Activated T-cell treated with anti-CD3 and anti-CD28 coated beads for 1 hour (primary cell): ENCODE measurements around the gene FUBP3.
A peak's percentile ranks its signal among the peaks of the same experiment; 100 is the strongest.

Experiments used
- DNase-seq: peaks from one replicate; pipeline ENCODE4 v3.0.0-alpha.2; 2020; ENCODE audit warnings: low read depth

The FUBP3 gene, protein sequence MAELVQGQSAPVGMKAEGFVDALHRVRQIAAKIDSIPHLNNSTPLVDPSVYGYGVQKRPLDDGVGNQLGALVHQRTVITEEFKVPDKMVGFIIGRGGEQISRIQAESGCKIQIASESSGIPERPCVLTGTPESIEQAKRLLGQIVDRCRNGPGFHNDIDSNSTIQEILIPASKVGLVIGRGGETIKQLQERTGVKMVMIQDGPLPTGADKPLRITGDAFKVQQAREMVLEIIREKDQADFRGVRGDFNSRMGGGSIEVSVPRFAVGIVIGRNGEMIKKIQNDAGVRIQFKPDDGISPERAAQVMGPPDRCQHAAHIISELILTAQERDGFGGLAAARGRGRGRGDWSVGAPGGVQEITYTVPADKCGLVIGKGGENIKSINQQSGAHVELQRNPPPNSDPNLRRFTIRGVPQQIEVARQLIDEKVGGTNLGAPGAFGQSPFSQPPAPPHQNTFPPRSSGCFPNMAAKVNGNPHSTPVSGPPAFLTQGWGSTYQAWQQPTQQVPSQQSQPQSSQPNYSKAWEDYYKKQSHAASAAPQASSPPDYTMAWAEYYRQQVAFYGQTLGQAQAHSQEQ

GRCh38 chr9:130578865-130579737 is at the start of gene FUBP3:
Gene FUBP3, plus strand, starts transcription at chr9:130579577. Its CDS starts 104 bp downstream, at chr9:130579681.
- peak; percentile 81 for DNase-seq

DNA sequence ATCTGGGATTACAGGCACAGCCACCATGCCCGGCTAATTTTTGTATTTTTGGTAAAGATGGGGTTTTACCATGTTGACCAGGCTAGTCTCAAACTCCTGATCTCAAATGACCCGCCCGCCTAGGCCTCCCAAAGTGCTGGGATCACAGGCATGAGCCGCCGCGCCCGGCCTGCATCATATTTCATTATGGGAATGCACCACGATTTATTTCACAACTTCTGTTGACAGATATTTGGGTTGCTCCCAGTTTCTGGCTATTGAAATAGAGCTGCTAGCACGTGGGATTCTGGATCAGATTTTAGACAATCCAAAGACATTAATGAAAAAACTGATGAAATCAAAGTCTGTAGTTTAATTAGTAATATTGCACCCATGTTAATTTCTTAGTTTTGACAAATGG is 48.4 kb upstream of the FUBP3 start:
- DNase-seq: no peak

DNA sequence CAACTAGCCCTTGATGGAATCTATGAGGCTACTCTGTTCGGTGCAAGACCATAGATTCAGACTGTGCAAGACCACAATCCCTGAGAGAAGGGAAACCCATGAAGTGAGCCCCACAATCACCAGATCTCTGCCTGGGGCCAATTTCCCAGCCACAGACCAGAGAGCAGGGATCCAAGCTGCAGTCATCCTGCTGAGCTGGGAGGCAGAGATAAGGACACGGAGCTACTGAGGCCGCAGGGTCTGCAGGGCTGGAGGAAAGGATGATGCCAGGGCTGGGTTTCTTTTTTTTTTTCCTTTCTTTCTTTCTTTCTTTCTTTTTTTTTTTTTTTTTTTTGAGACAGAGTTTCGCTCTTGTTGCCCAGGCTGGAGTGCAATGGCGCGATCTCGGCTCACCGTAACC is 47.7 kb upstream of the FUBP3 start:
- no peak for DNase-seq

- DNase-seq: no peak
Measured at GRCh38 chr9:130532426-130533080, 46.8 kb upstream of the FUBP3 start.

- DNase-seq: no peak
Measured at GRCh38 chr9:130535818-130536521, 43.4 kb upstream of the FUBP3 start.

DNA sequence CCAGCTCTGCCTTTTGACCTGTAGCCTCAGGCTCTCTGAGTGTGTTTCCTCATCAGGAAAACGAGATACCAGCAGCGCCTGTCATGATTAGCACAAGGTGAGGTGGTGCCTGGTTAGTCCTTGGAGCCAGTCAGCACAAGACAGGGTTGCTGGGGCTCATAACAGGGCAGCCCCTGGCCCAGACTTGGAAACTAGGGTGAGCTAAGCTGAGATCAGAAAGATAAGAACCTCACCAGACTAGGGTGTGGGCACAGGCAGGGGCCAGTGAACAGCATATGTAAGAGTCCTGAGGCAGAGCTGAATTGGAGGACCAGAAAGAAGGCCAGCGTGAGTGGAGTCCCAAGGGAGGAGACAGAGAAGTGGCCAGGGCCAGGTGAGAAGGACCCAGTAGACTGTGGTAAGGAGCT is 42.7 kb upstream of the FUBP3 start:
- DNase-seq: no peak

DNA sequence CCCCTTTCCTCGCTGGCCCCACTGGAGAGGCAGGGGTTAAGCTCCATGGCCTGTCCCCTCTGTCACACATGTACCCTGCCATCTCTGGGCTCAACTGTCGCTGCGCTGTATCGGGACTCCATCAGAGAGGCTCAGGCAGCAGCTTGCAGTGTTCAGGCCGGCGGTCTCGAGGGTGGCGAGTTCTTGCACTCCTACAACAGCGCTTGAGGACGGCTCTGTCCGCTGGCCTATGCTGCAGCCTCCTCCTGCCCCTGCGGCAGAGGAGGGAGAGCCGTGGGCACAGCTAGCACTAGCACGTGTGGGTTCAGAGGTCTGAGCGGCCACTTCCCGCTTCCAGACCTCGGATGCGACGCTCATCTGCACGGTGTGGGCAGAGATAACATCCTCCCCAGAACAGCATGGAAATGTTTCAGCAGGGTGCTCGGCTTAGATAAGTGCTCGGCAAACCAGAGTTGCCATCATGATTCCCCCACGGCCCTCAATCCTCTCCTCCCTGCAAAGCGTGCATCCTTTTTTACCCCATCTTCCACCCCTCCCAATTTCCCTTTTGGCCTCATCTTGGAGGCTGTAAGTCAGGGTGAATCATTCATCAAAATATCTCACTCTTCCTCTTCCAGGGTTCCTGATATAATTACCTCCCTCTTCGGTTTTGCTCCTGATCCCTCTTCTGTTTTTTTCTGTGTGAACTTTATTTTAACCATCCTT is 41.9 kb upstream of the FUBP3 start:
- no peak for DNase-seq

DNA sequence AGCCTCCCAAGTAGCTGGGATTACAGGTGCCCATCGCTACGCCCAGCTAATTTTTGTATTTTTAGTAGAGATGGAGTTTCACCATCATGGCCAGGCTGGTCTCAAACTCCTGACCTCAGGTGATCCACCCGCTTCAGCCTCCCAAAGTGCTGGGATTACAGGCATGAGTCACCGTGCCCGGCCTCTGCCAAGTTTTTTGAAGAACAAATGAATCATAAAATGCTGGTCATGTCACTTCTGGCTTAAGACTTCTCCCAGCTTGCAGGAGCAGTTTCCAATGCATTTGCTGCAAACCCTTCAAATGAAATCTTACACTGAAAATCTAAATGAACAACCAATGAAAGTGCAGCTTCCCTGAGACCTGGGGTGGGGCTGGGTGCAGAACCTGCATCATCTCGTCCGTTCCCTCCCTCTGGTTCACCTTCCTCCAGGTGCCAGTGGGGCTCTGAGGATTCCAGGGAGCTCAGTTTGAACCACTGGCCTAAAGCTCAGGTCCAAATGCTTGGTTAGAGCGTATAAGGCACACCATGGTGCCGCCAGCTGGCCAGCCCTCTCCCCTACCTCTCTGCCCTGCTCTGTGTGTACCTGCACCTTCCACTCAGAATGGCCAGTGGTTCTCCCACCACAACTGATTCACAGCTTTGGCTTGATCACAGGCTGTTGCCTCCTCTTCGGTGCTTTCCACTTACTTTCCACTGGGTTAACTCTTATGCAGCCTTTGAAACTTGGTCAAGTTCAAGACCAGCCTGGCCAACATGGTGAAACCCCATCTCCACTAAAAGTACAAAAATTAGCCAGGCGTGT is 39.8 kb upstream of the FUBP3 start:
- no peak for DNase-seq

DNA sequence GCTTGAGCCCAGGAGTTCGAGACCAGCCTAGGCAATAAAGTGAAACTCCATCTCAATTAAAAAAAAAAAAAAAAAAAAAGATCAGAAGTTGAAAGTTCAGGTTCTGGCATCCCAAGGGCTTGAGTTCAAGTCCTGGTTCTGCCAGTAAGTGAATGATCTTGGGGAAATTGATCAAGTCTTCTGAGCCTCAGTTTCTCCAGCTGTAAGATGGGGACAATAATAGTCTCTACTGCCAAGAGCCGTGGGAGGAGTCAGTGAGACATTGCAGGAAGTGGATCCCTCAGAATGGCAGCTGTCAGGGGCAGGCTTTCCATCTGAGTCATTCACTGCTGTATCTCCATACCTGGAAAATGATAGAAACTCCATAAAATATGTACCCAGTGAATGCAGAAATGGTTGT is 37.8 kb upstream of the FUBP3 start:
- no peak for DNase-seq

- DNase-seq: no peak
Measured at GRCh38 chr9:130542038-130542437, 37.3 kb upstream of the FUBP3 start.

GRCh38 chr9:130542457-130543228 is 36.7 kb upstream of the FUBP3 start:
- DNase-seq: no peak

- DNase-seq: no peak
Measured at GRCh38 chr9:130543368-130543767, 36.0 kb upstream of the FUBP3 start.

DNA sequence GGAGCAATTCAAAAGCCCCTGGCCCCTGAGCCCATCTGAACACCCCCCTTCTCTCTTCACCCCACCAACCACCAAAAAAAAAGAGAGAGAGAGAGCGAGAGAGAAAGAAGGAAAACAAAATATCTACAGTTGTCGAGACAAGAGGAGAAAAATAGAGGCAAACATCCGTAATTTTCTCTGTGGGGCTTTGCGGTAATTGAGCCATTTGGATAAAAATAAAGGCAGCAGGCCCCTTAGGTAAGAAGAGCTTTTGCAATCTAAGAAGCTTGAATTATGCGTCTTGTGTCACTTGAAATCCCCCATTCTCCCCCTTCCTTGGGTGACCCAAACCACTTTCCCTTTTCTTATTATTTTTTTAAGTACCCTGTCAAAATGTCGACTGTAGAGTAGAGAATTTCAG is 35.5 kb upstream of the FUBP3 start:
- DNase-seq: no peak

DNA sequence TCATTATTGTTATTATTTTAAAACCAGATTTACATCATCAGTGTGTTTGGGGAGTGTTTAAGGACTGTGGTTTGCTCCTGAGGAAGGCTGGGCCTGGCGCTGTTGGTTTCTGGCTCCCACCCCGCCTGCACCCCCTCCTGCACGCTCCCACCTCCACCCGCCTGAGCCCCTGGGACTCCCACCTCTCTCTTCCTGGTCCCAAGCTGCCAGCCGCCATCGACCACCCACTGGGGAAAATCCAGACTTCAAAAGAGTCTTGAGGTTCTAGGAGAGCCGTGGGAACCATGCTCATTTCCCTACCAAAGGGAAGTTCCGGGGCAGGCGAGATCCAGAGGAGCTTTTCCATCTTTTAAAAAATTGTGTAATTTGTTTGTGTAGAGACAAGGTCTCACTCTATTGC is 35.0 kb upstream of the FUBP3 start:
- DNase-seq: no peak

GRCh38 chr9:130548103-130548502 is 31.3 kb upstream of the FUBP3 start:
- no peak for DNase-seq

DNA sequence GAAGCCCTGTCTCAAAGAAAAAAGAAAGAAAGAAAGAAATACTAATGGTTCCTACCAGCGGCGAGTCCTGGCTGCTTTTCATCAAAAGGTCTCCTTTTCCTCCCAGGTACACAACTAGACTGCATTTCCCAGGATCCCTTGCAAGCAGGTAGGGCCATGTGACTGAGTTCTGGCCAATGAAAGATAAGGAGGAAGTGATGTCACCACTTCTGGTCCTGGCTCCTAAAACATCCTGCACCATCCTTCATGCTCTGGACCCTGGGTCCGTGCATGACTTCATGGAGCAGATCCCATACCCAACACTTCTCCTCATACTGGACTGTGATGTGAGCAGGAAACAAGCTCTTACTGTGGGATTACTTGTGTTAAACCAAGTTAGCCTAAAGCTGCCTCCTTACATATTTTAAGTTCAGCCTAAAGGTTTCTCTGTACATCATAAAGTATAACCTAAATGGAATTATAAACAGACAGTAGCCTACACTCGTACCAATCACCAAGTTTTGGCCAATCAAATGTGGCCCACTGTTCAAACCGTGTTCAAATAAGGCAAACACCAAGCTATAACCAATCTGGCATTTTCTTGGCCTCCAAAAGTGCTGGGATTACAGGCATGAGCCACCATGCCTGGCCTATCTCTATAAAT is 30.2 kb upstream of the FUBP3 start:
- no peak for DNase-seq

DNA sequence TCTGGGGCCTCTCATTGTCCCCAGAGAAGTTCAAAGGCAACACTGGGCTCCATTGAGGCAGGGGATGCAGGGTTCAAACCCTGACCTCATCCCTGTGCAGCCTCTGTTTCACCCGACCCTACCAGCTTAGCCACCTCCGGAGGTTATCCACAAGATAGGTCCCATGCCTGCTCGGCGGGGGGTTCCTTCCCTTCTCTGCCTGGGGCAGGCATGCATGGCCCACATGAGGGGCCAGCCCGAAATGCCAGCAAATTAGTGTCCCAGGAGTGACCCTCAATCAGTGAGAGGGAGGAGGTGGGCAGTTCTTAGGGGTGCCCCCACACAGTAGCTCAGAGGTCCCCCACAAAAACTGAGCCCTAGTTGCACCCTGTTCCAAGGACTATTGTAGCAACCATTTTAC is 24.8 kb upstream of the FUBP3 start:
- no peak for DNase-seq

GRCh38 chr9:130555061-130555460 is 24.3 kb upstream of the FUBP3 start:
- no peak for DNase-seq

- no peak for DNase-seq
Measured at GRCh38 chr9:130555968-130556367, 23.4 kb upstream of the FUBP3 start.
